ENCODE results near the gene NKAIN1.

- TF ChIP-seq, protein P1, sequence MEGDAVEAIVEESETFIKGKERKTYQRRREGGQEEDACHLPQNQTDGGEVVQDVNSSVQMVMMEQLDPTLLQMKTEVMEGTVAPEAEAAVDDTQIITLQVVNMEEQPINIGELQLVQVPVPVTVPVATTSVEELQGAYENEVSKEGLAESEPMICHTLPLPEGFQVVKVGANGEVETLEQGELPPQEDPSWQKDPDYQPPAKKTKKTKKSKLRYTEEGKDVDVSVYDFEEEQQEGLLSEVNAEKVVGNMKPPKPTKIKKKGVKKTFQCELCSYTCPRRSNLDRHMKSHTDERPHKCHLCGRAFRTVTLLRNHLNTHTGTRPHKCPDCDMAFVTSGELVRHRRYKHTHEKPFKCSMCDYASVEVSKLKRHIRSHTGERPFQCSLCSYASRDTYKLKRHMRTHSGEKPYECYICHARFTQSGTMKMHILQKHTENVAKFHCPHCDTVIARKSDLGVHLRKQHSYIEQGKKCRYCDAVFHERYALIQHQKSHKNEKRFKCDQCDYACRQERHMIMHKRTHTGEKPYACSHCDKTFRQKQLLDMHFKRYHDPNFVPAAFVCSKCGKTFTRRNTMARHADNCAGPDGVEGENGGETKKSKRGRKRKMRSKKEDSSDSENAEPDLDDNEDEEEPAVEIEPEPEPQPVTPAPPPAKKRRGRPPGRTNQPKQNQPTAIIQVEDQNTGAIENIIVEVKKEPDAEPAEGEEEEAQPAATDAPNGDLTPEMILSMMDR (IDR thresholded peaks at IDR 0.05) = no peak
- no peak for TF ChIP-seq POLR2A (IDR thresholded peaks at IDR 0.05)
Measured at GRCh38 chr1:31234123-31234708, 5.5 kb downstream of the NKAIN1 start.

Measured in esophagus squamous epithelium (tissue), 4 donors.